HL-60 (cell line): Measurements from ENCODE around the gene ZNF512B.

Experiments used
- DNase-seq, 2 experiments: peaks; one replicate each; pipeline ENCODE4 v3.0.0-alpha.2; 2010 to 2020; ENCODE audit warnings: low read depth in 1 of 2, low spot score in 1 of 2
- H3K27ac ChIP-seq: fragments of 250-450 bp; sonication (Bioruptor Pico); replicated peaks from 2 replicates; pipeline ENCODE4 v1.5.1; 2020; ENCODE audit warnings: mild to moderate bottlenecking, moderate library complexity
- H3K27me3 ChIP-seq: fragments of 250-450 bp; sonication (Bioruptor Pico); 2 replicates; pipeline ENCODE4 v1.5.1; 2021; ENCODE audit warnings: mild to moderate bottlenecking, moderate library complexity; ENCODE audit not compliant: insufficient read depth, poor library complexity, severe bottlenecking
- H3K4me3 ChIP-seq: replicated peaks from 2 replicates; pipeline ENCODE4 v1.5.1; 2011; ENCODE audit warnings: mild to moderate bottlenecking, control low read depth, low read length; ENCODE audit not compliant: insufficient read depth
- GABPA ChIP-seq: IDR thresholded peaks from 2 replicates; pipeline ENCODE4 v1.6.1; 2012; ENCODE audit warnings: low read depth
- POLR2AphosphoS5 ChIP-seq: IDR thresholded peaks from 2 replicates; pipeline ENCODE4 v1.6.1; 2012; ENCODE audit warnings: low read depth
- REST ChIP-seq: IDR thresholded peaks from 2 replicates; pipeline ENCODE4 v1.6.1; 2012; ENCODE audit warnings: low read depth; ENCODE audit not compliant: insufficient replicate concordance
- SPI1 ChIP-seq: IDR thresholded peaks from 2 replicates; pipeline ENCODE4 v1.6.1; 2012; ENCODE audit warnings: low read depth, mild to moderate bottlenecking, borderline replicate concordance
- TF ChIP-seq, protein P1 (sequence below): IDR thresholded peaks from one replicate; pipeline ENCODE4 v1.5.1; 2011; ENCODE audit warnings: low read length, control low read depth, inconsistent platforms; ENCODE audit not compliant: insufficient read depth

The ZNF512B gene

GRCh38 chr20:63955281-63955826 is 14.4 kb downstream of the ZNF512B start:
- Histone ChIP-seq H3K27ac (peak overlapping the region; percentile 96), H3K27me3 (no peaks in the 10 kb centered on the region), H3K4me3 (peak overlapping the region; percentile 92)
- no peak for TF ChIP-seq POLR2AphosphoS5
- no peak for TF ChIP-seq GABPA
- TF ChIP-seq REST = no peak
- no peak for TF ChIP-seq SPI1
- peak; percentile 41 to 53 for DNase-seq

GRCh38 chr20:63953764-63954429 is 15.8 kb downstream of the ZNF512B start:
- peak overlapping the region; percentile 92 for H3K4me3 ChIP-seq
- no peak for DNase-seq
- no peaks in the 10 kb centered on the region for H3K27me3 ChIP-seq
- TF ChIP-seq GABPA (no peak), POLR2AphosphoS5 (no peak), SPI1 (no peak), REST (no peak)
- TF ChIP-seq, protein P1, sequence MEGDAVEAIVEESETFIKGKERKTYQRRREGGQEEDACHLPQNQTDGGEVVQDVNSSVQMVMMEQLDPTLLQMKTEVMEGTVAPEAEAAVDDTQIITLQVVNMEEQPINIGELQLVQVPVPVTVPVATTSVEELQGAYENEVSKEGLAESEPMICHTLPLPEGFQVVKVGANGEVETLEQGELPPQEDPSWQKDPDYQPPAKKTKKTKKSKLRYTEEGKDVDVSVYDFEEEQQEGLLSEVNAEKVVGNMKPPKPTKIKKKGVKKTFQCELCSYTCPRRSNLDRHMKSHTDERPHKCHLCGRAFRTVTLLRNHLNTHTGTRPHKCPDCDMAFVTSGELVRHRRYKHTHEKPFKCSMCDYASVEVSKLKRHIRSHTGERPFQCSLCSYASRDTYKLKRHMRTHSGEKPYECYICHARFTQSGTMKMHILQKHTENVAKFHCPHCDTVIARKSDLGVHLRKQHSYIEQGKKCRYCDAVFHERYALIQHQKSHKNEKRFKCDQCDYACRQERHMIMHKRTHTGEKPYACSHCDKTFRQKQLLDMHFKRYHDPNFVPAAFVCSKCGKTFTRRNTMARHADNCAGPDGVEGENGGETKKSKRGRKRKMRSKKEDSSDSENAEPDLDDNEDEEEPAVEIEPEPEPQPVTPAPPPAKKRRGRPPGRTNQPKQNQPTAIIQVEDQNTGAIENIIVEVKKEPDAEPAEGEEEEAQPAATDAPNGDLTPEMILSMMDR = no peak
- H3K27ac ChIP-seq = peak overlapping the region; percentile 96

GRCh38 chr20:63952769-63953168 is 17.0 kb downstream of the ZNF512B start:
- no peaks in the 10 kb centered on the region for H3K27me3 ChIP-seq
- no peak overlapping the region for H3K4me3 ChIP-seq
- TF ChIP-seq REST (no peak), SPI1 (no peak), GABPA (no peak), POLR2AphosphoS5 (no peak)
- TF ChIP-seq, protein P1 = no peak
- no peak overlapping the region for H3K27ac ChIP-seq
- DNase-seq = no peak
